Ovary (tissue), 9 donors: Measurements from ENCODE around the gene STX11. TPM values are rescaled to one million over a fixed set of nuclear protein-coding genes. Genes with fewer than 3 reads are reported as not detected.

Source experiments
- DNase-seq, 5 donors: peaks; one replicate each; pipeline ENCODE4 v3.0.0-alpha.2; 2019 to 2020
- H3K27ac ChIP-seq, 2 donors: fragments of 200-600 bp; one replicate each; pipeline versions ENCODE4 v1.5.1 to v1.8.0; 2019 to 2022
- H3K27me3 ChIP-seq: fragments of 200-600 bp; one replicate; pipeline ENCODE4 v1.8.0; 2022
- H3K36me3 ChIP-seq: fragments of 200-600 bp; sonication (generic); one replicate; pipeline ENCODE4 v1.5.1; 2019
- H3K4me1 ChIP-seq: one replicate; pipeline ENCODE4 v1.8.1; 2013; ENCODE audit warnings: mild to moderate bottlenecking, moderate library complexity; ENCODE audit not compliant: insufficient read depth
- H3K4me3 ChIP-seq: fragments of 200-600 bp; sonication (generic); one replicate; pipeline ENCODE4 v1.5.1; 2017
- H3K9me3 ChIP-seq, 2 donors: fragments of 200-600 bp in 1 of 2; sonication (generic) in 1 of 2; one replicate each; pipeline versions ENCODE4 v1.5.1 to v1.8.1; 2013 to 2019; ENCODE audit warnings: mild to moderate bottlenecking in 1 of 2, moderate library complexity in 1 of 2
- EP300 ChIP-seq: sonication (generic); formaldehyde crosslinking; IDR thresholded peaks from one replicate; pipeline ENCODE4 v1.6.1; 2017; ENCODE audit warnings: antibody characterized with exemption
- POLR2A ChIP-seq: fragments of 450-650 bp; IDR thresholded peaks from one replicate; pipeline ENCODE4 v1.6.1; 2017; ENCODE audit warnings: antibody characterized with exemption, mild to moderate bottlenecking, moderate library complexity
- WGBS, 3 donors: extraction: QIAGEN DNeasy Blood & Tissue Kit in 1 of 3; methylation state at CpG; one replicate each; pipeline versions ENCODE4 v1.1.5 to v1.1.7; 2013 to 2017; 5-methylcytosine and 5-hydroxymethylcytosine counted together
- intact Hi-C, 4 donors: fragments of 100-400 bp; cut with DNase I; formaldehyde crosslinking; loops; one replicate each; pipeline versions ENCODE4 v1.11.0 to v1.15.1; 2022 to 2023
- polyA plus RNA-seq, 2 donors: library from polyadenylated mRNA; stranded (reverse); fragments of 200-250 nt in 1 of 2; fragments of 350-450 nt in 1 of 2; fragmentation: Illumina TruSeq in 1 of 2; extraction: RNeasy Lipid Tissue Mini Kit (QIAGEN cat#74804) in 1 of 2; gene quantifications; one replicate each; pipeline ENCODE4 v1.2.3, GENCODE V29; 2013 to 2014
- total RNA-seq, 7 donors: library from RNA; depleted of rRNA in 2 of 7; stranded (reverse); fragments of >200 nt in 2 of 7; fragmentation: NEBNext Ultra II Directional in 3 of 7; extraction: Animal tissue kit (Norgen Biotek cat#: 25700) in 3 of 7; gene quantifications; one replicate each; pipeline versions ENCODE4 v1.1.0 to v1.2.4, GENCODE V29; 2016 to 2023
- TF ChIP-seq, protein P1 (sequence below), 3 donors: fragments of 450-650 bp in 2 of 3; fragments of 200-600 bp in 1 of 3; IDR thresholded peaks; one replicate each; pipeline versions ENCODE4 v1.5.1 to v1.8.0; 2016 to 2022; ENCODE audit warnings: antibody characterized with exemption in 3 of 3, mild to moderate bottlenecking in 1 of 3
- donor health status: DM: no; HTN: no; CAD: no; lungs with moderate emphysema.
- donor health status: DM: no; HTN: no; CAD: no.
- donor health status: Bipolar disorder and iron deficiency.
- donor health status: DM: yes; HTN: yes; CAD: no.
- donor health status: DM: no; HTN: no; CAD: no.
- donor health status: DM: yes; HTN: yes; CAD: no.

Gene STX11
- total and polyA plus RNA-seq, 9 donors, result 0.45 to 6.0 (median 1.7) TPM

DNA sequence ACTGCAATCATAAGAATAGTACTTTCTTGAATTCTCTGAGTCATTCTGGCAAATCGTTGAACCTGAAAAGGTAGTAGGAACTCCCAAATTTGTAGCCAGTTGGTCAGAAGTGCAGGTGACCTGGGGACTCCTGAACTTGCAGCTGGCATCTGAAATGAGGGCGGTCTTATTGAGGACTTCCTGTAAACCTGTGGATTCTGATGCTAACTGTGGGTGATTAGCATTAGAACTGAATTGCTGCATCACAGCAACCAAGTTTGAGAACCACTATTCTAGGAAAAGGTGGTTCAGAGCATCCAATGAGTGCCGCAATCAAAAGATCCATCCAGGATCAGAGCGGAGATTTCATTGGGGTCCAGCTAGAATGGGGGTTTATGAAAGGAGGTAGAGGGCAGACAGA lies 84.6 kb downstream of the STX11 start:
- peaks cover 2% of the 10 kb centered on the region for H3K4me1 ChIP-seq
- no peaks in the 10 kb centered on the region for H3K36me3 ChIP-seq
- TF ChIP-seq, protein P1, sequence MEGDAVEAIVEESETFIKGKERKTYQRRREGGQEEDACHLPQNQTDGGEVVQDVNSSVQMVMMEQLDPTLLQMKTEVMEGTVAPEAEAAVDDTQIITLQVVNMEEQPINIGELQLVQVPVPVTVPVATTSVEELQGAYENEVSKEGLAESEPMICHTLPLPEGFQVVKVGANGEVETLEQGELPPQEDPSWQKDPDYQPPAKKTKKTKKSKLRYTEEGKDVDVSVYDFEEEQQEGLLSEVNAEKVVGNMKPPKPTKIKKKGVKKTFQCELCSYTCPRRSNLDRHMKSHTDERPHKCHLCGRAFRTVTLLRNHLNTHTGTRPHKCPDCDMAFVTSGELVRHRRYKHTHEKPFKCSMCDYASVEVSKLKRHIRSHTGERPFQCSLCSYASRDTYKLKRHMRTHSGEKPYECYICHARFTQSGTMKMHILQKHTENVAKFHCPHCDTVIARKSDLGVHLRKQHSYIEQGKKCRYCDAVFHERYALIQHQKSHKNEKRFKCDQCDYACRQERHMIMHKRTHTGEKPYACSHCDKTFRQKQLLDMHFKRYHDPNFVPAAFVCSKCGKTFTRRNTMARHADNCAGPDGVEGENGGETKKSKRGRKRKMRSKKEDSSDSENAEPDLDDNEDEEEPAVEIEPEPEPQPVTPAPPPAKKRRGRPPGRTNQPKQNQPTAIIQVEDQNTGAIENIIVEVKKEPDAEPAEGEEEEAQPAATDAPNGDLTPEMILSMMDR (IDR thresholded peaks at IDR 0.05), result no peak
- TF ChIP-seq EP300 (no peak), POLR2A (no peak)
- no peaks in the 10 kb centered on the region for H3K27me3 ChIP-seq
- 71 to 84% (median 81%) methylated on average over 4 of the region's 4 CpGs for WGBS, 3 donors
- no peak overlapping the region for H3K4me3 ChIP-seq
- intact Hi-C loops, result no loop called here
- no peak overlapping the region for H3K27ac ChIP-seq
- no peak for DNase-seq
- no peaks in the 10 kb centered on the region for H3K9me3 ChIP-seq

Other genes with a start within 250 kb of the STX11 start
- 10 to 100 TPM; 19.0 to 53.4 (median 32.1) TPM for gene PLAGL1, start 142.3 kb upstream of the STX11 start, total RNA-seq
- 10 to 100 TPM; 17.8 to 32.2 TPM for gene PLAGL1, start 142.3 kb upstream of the STX11 start, polyA plus RNA-seq
- gene SF3B5, start 54.9 kb upstream of the STX11 start, total RNA-seq, result 100 to 1,000 TPM in 6 of 7 donors, 10 to 100 TPM in 1; 86.8 to 151 (median 117) TPM
- gene SF3B5, start 54.9 kb upstream of the STX11 start, polyA plus RNA-seq, result 100 to 1,000 TPM in 1 of 2 donors, 10 to 100 TPM in 1; 27.9 to 135 TPM
- 100 to 1,000 TPM; 105 to 155 (median 132) TPM for gene UTRN, start 134.8 kb downstream of the STX11 start, total RNA-seq
- gene UTRN, start 134.8 kb downstream of the STX11 start, polyA plus RNA-seq, result 10 to 100 TPM; 27.6 to 63.0 TPM